Aorta (tissue), 5 donors: ENCODE results near the gene FARSB. TPM values are rescaled to one million over a fixed set of nuclear protein-coding genes. Genes with fewer than 3 reads are reported as not detected.
A peak's percentile ranks its signal among the peaks of the same experiment; 100 is the strongest.

ENCODE experiments used
- ATAC-seq: fragments of 200-7000 bp; cut with Tn5 transposase; one replicate; pipeline ENCODE4 v1.9.1; 2022; ENCODE audit warnings: moderate library complexity; ENCODE audit not compliant: low FRiP score
- DNase-seq, 2 donors: peaks; one replicate each; pipeline ENCODE4 v3.0.0-alpha.2; 2020
- H3K27ac ChIP-seq, 2 donors: one replicate each; pipeline ENCODE4 v1.5.1; 2013; ENCODE audit warnings: low read length in 2 of 2, mild to moderate bottlenecking in 2 of 2, moderate library complexity in 2 of 2, control low read depth in 1 of 2, inconsistent platforms in 1 of 2, low read depth in 1 of 2
- H3K27me3 ChIP-seq, 2 donors: one replicate each; pipeline ENCODE4 v1.6.1; 2013; ENCODE audit warnings: control low read depth in 1 of 2, low read length in 1 of 2, mild to moderate bottlenecking in 1 of 2, moderate library complexity in 1 of 2; ENCODE audit not compliant: insufficient read depth in 2 of 2, control insufficient read depth in 1 of 2
- H3K36me3 ChIP-seq, 2 donors: one replicate each; pipeline ENCODE4 v1.6.1; 2013; ENCODE audit warnings: control low read depth in 1 of 2, low read length in 1 of 2, mild to moderate bottlenecking in 1 of 2; ENCODE audit not compliant: insufficient read depth in 2 of 2, control insufficient read depth in 1 of 2
- H3K4me1 ChIP-seq, 2 donors: one replicate each; pipeline ENCODE4 v1.6.1; 2013; ENCODE audit warnings: low read length in 2 of 2, control low read depth in 1 of 2, mild to moderate bottlenecking in 1 of 2, moderate library complexity in 1 of 2; ENCODE audit not compliant: insufficient read depth in 2 of 2, control insufficient read depth in 1 of 2
- H3K4me3 ChIP-seq, 2 donors: one replicate each; pipeline ENCODE4 v1.5.1; 2013; ENCODE audit warnings: low read length in 2 of 2, control low read depth in 1 of 2, mild to moderate bottlenecking in 1 of 2
- H3K9me3 ChIP-seq: one replicate; pipeline ENCODE4 v1.6.1; 2013; ENCODE audit warnings: mild to moderate bottlenecking, low read length; ENCODE audit not compliant: control insufficient read depth
- WGBS, 2 donors: extraction: QIAGEN DNeasy Blood & Tissue Kit; methylation state at CpG; one replicate each; pipeline ENCODE4 v1.1.7; 2013; 5-methylcytosine and 5-hydroxymethylcytosine counted together
- intact Hi-C, 2 donors: fragments of 100-400 bp; cut with DNase I; formaldehyde crosslinking; loops; one replicate each; pipeline versions ENCODE4 v1.14.2 to v1.15.0; 2022
- polyA plus RNA-seq, 2 donors: library from polyadenylated mRNA; stranded (reverse); fragments of 200-250 nt; gene quantifications; one replicate each; pipeline ENCODE4 v1.2.3, GENCODE V29; 2013
- total RNA-seq, 2 donors: library from RNA; stranded (reverse); fragmentation: NEBNext Ultra II Directional; extraction: Animal tissue kit (Norgen Biotek cat#: 25700); gene quantifications; one replicate each; pipeline ENCODE4 v1.2.1, GENCODE V29; 2021
- donor health status: healthy with polysubstance abuse.
- donor health status: Bipolar disorder and iron deficiency.
- donor health status: DM: no; HTN: no; CAD: no.
- donor health status: DM: no; HTN: no; CAD: no.
- donor health status: DM: yes; HTN: yes; CAD: no.

Gene FARSB
- total and polyA plus RNA-seq, 4 donors, result 8.4 to 14.6 (median 12.0) TPM

- intact Hi-C loops, result no loop called here
- DNase-seq (peak; percentile 64 to 82), ATAC-seq (peak; percentile 80)
- Histone ChIP-seq H3K4me1 (no peaks in the 10 kb centered on the region), H3K27me3 (no peaks in the 10 kb centered on the region), H3K36me3 (no peaks in the 10 kb centered on the region), H3K27ac (no peak within 1 kb of the TSS), H3K4me3 (peak within 1 kb of the TSS in 1 of 2 donors; percentile 36), H3K9me3 (no peaks in the 10 kb centered on the region)
- WGBS, 2 donors, result 3% methylated on average over 64 to 66 of the region's 66 CpGs
Observed at GRCh38 chr2:222671259-222672067, 15.6 kb upstream of the FARSB start, which contains the start of gene MOGAT1. MOGAT1 (plus strand) TSS chr2:222671658; CDS start chr2:222671786, 128 bp downstream.

GRCh38 chr2:222670191-222671038 is 14.5 kb upstream of the FARSB start:
- 76 to 79% methylated on average over 9 of the region's 9 CpGs for WGBS, 2 donors
- Histone ChIP-seq H3K4me3 (no peak overlapping the region), H3K27me3 (no peaks in the 10 kb centered on the region), H3K9me3 (no peaks in the 10 kb centered on the region), H3K27ac (no peak overlapping the region), H3K4me1 (no peaks in the 10 kb centered on the region), H3K36me3 (no peaks in the 10 kb centered on the region)
- no peak for DNase-seq
- intact Hi-C loops, result no loop called here
- no peak for ATAC-seq

GRCh38 chr2:222669353-222669752 is 13.5 kb upstream of the FARSB start:
- intact Hi-C loops, result no loop called here
- Histone ChIP-seq H3K4me3 (no peak overlapping the region), H3K36me3 (no peaks in the 10 kb centered on the region), H3K4me1 (no peaks in the 10 kb centered on the region), H3K9me3 (no peaks in the 10 kb centered on the region), H3K27me3 (no peaks in the 10 kb centered on the region), H3K27ac (no peak overlapping the region)
- DNase-seq, result no peak
- WGBS, 2 donors, result 76 to 77% methylated on average over 4 of the region's 4 CpGs
- no peak for ATAC-seq

- no peak overlapping the region for H3K4me3 ChIP-seq
- intact Hi-C loops, result no loop called here
- H3K36me3 ChIP-seq, result no peaks in the 10 kb centered on the region
- no peaks in the 10 kb centered on the region for H3K4me1 ChIP-seq
- 94 to 97% methylated on average over 3 of the region's 3 CpGs for WGBS, 2 donors
- DNase-seq (no peak), ATAC-seq (no peak)
- no peak overlapping the region for H3K27ac ChIP-seq
- no peaks in the 10 kb centered on the region for H3K27me3 ChIP-seq
- no peaks in the 10 kb centered on the region for H3K9me3 ChIP-seq
Observed at GRCh38 chr2:222668494-222669154, 12.7 kb upstream of the FARSB start.

- no peaks in the 10 kb centered on the region for H3K9me3 ChIP-seq
- no peaks in the 10 kb centered on the region for H3K36me3 ChIP-seq
- H3K27me3 ChIP-seq, result no peaks in the 10 kb centered on the region
- H3K4me3 ChIP-seq, result no peak overlapping the region
- intact Hi-C loops, result no loop called here
- DNase-seq (no peak), ATAC-seq (no peak)
- H3K27ac ChIP-seq, result no peak overlapping the region
- WGBS, 2 donors, result 62 to 65% methylated on average over 3 of the region's 3 CpGs
- H3K4me1 ChIP-seq, result no peaks in the 10 kb centered on the region
Observed at GRCh38 chr2:222663479-222663878, 7.6 kb upstream of the FARSB start.

- H3K9me3 ChIP-seq, result no peaks in the 10 kb centered on the region
- H3K27me3 ChIP-seq, result no peaks in the 10 kb centered on the region
- H3K27ac ChIP-seq, result no peak overlapping the region
- H3K4me1 ChIP-seq, result no peaks in the 10 kb centered on the region
- DNase-seq, result no peak
- intact Hi-C loops, result no loop called here
- 17 to 20% methylated on average over 13 of the region's 13 CpGs for WGBS, 2 donors
- ATAC-seq, result peak; percentile 1
- peak overlapping the region; percentile 52 for H3K4me3 ChIP-seq
- H3K36me3 ChIP-seq, result no peaks in the 10 kb centered on the region
Observed at GRCh38 chr2:222656526-222657446, 894 bp upstream of the FARSB start.

- DNase-seq, result no peak
- H3K36me3 ChIP-seq, result no peaks in the 10 kb centered on the region
- no peaks in the 10 kb centered on the region for H3K9me3 ChIP-seq
- H3K4me3 ChIP-seq, result no peak overlapping the region
- intact Hi-C loops, result no loop called here
- no peaks in the 10 kb centered on the region for H3K27me3 ChIP-seq
- no peak overlapping the region for H3K27ac ChIP-seq
- no peaks in the 10 kb centered on the region for H3K4me1 ChIP-seq
- ATAC-seq, result no peak
Observed at GRCh38 chr2:222653280-222653679, 2.6 kb downstream of the FARSB start.
